Activated naive CD4-positive, alpha-beta T cell treated with anti-CD3 and anti-CD28 coated beads, Interleukin-2, amount 50 U/mL, for 72 hours (primary cell): ENCODE data around the gene NINJ2. TPM values are rescaled to one million over a fixed set of nuclear protein-coding genes. Genes with fewer than 3 reads are reported as not detected.

ENCODE experiments used
- ATAC-seq, 2 donors: fragments of 150-1000 bp; cut with Tn5 transposase; 2 replicates each; pipeline ENCODE4 v1.10.0; 2021; ENCODE audit warnings: mild to moderate bottlenecking in 2 of 2, moderate library complexity in 2 of 2
- DNase-seq, 2 donors: peaks; one replicate each; pipeline ENCODE4 v3.0.0; 2021 to 2022; ENCODE audit warnings: low spot score in 2 of 2
- H3K27ac Mint-ChIP-seq, 2 donors: one replicate each; pipeline ENCODE4 v1.8.0; 2022; ENCODE audit warnings: mild to moderate bottlenecking in 2 of 2, mixed read lengths in 2 of 2
- H3K36me3 Mint-ChIP-seq, 2 donors: one replicate each; pipeline ENCODE4 v1.8.0; 2022; ENCODE audit warnings: mixed read lengths in 2 of 2
- H3K9me3 Mint-ChIP-seq, 2 donors: one replicate each; pipeline ENCODE4 v1.8.0; 2022; ENCODE audit warnings: mixed read lengths in 2 of 2
- total RNA-seq, 2 donors: library from RNA; stranded (reverse); gene quantifications; one replicate each; pipeline ENCODE4 v1.2.3, GENCODE V29; 2022

The NINJ2 gene
- total RNA-seq, 2 donors from 2014 or later = 1.4 to 6.1 TPM

DNA sequence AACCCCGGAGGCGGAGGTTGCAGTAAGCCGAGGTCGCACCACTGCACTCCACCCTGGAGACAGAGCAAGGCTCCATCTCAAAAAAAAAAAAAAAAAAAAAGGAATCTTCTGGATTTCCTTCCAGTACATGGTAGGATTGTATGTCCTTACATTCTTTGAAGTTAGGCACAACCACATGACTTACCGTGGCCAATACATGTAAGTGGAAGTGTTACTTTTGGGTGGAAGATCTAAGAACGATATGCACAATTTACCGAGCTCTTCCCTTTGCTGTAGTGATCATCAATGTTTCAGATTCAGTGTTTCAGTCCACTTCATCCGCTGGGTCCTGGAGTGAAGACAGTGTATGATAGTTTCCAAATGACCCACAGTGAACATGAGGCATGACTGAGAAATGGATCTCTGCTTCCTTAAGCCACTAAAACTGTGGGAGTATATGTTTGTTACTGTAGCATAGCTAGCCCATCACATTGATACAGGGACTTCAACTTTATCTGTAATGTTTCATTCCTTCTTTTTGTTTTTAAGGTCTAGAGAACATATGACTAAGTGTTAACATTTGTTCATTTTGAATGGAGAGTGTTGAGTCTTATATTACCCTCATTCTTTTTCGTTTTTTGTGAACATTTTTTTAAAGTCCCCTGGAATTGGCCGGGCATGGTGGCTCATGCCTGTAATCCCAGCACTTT, 18.5 kb upstream of the NINJ2 start:
- H3K9me3 Mint-ChIP-seq = no peaks in the 10 kb centered on the region
- peak; percentile 30 to 45 for ATAC-seq
- no peak overlapping the region for H3K27ac Mint-ChIP-seq
- DNase-seq = no peak
- no peaks in the 10 kb centered on the region for H3K36me3 Mint-ChIP-seq

DNA sequence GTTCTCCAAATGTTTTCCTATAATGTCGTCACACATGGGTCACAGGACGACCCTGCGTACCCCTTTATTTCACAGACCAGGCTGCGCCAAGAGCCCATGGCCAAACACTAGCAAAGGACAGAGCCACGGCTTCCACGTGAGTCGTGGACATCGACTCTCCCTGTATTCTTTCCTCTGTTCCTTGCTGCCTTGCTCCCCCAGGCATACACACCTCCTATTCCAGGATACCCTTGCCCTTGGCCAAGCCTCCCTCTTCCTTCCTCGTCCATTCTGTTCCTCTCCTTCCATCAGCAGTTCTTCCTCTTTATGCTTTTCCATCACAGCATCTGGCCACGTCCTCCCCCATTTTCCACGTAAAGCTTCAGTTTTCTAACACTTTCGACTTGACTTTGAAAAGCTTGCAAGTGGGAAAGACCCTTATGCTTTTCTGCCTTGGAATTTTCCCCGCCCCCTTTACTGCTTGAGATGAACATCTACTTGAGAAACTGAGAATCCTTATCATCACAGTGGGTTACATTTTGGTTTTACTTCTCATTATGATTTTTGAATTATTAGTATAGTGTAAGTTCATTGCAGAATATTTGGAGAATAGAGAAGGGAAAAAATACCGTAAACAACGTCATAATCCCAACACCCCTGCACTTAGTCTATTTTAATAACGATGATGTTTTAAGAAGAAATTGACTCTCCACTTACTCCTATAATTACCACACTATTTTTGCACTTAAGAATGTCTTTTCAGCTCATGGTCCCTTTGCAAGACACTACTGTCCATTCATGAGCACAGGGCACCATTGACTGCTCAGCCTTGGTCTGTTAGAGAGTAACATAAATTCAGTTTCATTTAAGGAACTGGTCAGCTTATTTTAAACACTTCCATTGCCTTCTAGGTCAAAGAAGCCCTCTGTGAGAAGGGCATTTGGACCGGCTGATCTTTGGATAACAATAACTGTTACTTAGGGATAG, 15.8 kb upstream of the NINJ2 start:
- DNase-seq (no peak), ATAC-seq (no peak)
- Mint-ChIP-seq H3K27ac (no peak overlapping the region), H3K9me3 (no peaks in the 10 kb centered on the region), H3K36me3 (no peaks in the 10 kb centered on the region)

DNA sequence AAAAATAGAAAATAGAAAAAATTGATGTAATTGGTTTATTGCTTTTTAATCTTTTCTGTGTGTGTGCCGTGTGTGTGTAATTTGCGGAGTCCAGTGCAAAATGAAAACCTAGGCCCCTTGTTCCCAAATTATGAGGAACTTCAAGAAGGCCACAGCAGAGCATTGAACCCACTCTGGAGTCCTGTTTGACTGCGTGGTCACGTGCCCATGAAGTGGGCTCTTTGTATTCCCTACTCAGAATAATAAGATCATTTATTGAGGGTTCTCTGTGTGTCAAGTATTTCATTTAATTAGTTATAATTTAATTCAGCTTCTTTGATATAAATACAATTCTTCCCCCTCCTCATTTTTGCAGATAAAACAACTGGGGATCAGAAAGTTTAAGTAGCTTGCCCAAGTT, 12.3 kb upstream of the NINJ2 start:
- DNase-seq (no peak), ATAC-seq (no peak)
- Mint-ChIP-seq H3K36me3 (no peaks in the 10 kb centered on the region), H3K27ac (no peak overlapping the region), H3K9me3 (no peaks in the 10 kb centered on the region)

DNA sequence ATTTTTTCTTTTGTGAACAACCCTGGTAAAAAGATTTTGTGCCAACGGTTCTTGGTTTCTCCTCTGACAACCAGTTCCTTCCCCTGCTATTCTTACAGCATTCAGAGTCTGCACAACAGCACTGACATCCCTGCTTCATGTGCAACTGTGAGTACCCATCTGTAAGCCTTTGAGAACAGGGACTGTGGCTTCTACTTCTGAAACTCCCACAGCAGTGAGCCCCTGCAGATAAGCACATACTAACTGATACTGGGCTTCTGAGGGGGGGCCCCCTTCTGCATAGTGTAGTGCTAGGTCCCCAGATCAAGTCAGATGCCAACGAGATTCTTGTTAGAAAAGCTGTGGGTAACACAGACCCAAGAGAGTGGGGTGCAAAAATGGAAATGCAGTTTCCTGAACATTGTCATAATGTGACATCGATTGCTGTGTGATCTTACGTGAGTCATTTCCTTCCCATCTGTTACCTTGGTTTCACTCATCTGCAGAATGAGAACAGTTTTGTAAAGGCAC, 11.1 kb upstream of the NINJ2 start:
- H3K27ac Mint-ChIP-seq = peak overlapping the region in 1 of 2 donors; percentile 67
- DNase-seq (peak; percentile 70 to 86), ATAC-seq (peak; percentile 98)
- H3K36me3 Mint-ChIP-seq = no peaks in the 10 kb centered on the region
- H3K9me3 Mint-ChIP-seq = no peaks in the 10 kb centered on the region

DNA sequence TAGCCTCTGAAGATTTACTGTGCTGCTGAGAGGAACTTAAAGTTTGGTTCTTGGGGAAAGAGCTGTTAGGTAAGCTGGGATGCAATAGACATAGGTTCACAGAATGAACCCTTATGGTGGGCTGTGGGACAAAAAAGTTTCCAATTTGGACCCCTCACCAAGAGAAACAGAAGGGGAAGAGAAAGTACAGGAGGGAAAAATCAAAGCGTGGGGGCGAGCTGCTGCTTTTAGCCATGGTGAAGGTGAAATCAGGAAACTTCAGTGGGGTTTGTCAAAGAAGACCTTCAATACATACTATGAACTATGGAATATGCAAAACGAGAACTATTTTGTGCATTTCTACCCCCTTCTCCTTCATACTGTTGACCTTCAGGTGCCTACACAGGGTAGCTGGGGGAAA, 10.6 kb upstream of the NINJ2 start:
- no peaks in the 10 kb centered on the region for H3K9me3 Mint-ChIP-seq
- ATAC-seq (no peak), DNase-seq (no peak)
- H3K27ac Mint-ChIP-seq = peak overlapping the region; percentile 67 to 85
- no peaks in the 10 kb centered on the region for H3K36me3 Mint-ChIP-seq

DNA sequence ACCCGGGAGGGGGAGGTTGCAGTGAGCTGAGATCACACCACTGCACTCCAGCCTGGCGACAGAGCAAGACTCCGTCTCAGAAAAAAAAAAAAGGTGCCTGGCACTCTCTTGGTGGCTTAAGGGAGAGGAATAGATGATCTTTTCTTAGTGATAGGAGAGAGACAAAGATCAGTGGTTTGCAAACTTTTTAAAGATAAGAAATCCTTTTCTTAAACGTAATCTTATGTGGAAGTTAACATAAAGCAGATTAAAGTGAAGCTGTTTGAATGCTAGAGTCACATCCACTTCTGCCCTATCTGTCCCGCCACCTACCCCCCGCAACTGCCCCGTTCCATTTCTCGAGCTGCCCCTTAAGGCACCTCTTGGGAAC, 6.3 kb upstream of the NINJ2 start:
- ATAC-seq (no peak), DNase-seq (no peak)
- Mint-ChIP-seq H3K36me3 (no peaks in the 10 kb centered on the region), H3K27ac (peak overlapping the region; percentile 80 to 91), H3K9me3 (no peaks in the 10 kb centered on the region)

DNA sequence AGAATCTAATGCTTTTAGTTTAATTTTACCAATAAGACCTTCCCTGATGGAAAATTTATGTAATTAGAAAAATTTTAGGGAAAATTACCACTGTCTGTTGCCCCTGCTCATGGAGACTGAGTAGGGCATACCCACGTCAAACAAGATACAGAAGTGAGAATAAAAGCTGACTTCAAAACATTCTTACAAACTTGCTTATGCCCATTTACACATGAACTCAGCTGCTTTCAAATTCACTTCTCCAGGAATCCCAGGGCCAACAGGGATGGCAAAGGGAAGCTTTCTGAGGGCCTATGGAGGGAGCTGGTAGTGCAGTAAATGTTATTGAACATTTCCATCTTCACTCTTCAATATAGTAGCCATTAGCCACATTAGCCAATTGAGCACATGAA, 4.8 kb upstream of the NINJ2 start:
- DNase-seq (no peak), ATAC-seq (no peak)
- no peak overlapping the region for H3K27ac Mint-ChIP-seq
- no peaks in the 10 kb centered on the region for H3K9me3 Mint-ChIP-seq
- no peaks in the 10 kb centered on the region for H3K36me3 Mint-ChIP-seq

DNA sequence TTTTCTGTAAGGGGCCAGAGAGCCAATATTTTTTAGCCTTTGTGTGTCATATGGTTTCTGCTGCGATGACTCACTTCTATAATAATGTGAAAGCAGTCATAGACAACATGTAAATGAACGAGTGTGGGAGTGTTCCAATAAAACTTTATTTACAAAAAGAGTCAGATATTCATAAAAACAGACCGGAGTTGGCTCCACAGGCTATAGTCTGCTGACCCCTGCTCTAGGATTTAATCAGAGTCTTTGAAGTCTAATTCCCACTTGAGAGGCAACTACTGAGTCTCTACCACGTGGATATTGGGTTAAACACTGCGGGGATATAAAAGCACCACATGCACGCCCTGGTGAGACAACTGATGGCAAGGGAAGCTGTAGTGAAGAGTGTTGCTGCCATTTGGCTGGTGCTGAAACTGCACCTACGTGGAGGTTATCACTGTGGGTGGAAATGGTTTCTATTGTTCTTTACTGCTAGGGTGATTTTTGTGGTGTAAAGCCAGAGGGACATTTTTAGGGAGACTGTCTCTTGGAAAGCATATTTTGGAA, 3.6 kb upstream of the NINJ2 start:
- H3K36me3 Mint-ChIP-seq = no peaks in the 10 kb centered on the region
- peak in 1 of 2 donors; percentile 44 for DNase-seq
- ATAC-seq = peak; percentile 28 to 61
- no peaks in the 10 kb centered on the region for H3K9me3 Mint-ChIP-seq
- H3K27ac Mint-ChIP-seq = peak overlapping the region; percentile 86 to 89

DNA sequence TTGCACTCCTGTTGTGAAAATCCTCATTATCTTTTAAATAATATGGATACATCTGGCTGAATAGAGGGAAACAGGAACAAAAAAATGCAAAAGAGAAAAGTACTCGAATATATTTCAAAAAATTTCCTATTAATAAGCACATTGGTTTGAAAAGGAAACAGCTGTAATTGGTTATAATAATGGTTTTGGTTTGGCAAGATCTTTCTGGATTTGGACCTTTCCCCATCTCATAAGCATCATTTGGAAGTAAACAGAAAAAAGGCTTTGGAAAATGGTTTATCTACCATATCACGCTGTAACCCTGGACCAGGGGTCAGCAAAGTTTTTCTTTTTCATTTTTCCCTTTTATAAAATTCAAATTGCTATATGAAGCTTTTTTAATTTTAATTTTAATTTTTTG, 2.8 kb upstream of the NINJ2 start:
- DNase-seq = no peak
- peak overlapping the region in 1 of 2 donors; percentile 86 for H3K27ac Mint-ChIP-seq
- no peaks in the 10 kb centered on the region for H3K9me3 Mint-ChIP-seq
- no peaks in the 10 kb centered on the region for H3K36me3 Mint-ChIP-seq
- no peak for ATAC-seq

DNA sequence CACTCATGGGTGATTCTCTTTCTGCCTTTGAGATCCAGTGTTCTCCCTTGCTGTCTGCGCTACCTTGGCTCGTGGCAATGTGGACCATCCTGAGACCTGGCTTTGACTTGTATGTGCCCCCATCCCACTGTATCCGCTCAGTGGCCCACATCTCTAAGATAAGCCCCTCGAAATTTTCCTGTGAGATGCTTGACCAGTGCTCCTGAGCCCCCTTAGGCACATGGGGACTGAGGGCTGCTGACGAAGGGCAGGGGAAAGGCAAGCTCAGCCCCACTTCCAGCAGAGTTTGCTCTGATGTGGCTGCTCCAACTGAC, 1.5 kb upstream of the NINJ2 start:
- no peaks in the 10 kb centered on the region for H3K36me3 Mint-ChIP-seq
- no peak overlapping the region for H3K27ac Mint-ChIP-seq
- no peaks in the 10 kb centered on the region for H3K9me3 Mint-ChIP-seq
- DNase-seq (no peak), ATAC-seq (no peak)

DNA sequence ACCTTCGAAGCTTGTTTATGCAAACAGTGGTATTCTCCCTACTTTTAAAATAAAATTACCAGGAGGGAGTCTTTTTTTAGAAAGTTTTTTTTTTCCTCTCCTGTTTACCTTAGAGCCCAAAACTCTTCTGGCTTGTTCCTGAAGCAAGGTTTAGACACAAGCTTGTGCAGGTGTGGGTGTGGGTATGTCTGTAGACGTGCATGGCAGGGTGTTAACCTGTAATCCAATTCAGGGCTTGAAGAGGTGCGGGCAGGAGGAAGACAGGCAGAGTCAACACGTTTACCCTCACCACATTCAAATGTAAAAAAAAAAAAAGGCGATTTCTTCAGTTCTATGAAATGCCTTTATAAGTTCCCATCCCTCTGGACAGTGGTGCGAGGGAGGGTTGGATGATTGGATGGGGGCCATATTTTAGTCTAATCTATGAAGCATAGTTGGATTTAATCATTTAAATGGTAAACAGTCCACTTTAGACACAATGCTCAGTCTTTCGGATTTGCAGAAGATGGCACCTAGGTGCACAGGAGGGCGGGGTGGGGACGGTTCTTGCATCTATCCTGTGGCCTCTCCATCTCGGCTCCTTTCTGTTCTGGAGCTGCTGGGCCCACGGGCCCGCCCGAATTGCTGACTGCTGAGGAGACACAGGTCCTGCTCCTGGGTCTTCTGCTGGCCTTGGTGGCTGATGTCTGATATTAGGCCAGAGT, 982 bp upstream of the NINJ2 start:
- Mint-ChIP-seq H3K27ac (no peak overlapping the region), H3K9me3 (no peaks in the 10 kb centered on the region), H3K36me3 (no peaks in the 10 kb centered on the region)
- DNase-seq (no peak), ATAC-seq (no peak)

DNA sequence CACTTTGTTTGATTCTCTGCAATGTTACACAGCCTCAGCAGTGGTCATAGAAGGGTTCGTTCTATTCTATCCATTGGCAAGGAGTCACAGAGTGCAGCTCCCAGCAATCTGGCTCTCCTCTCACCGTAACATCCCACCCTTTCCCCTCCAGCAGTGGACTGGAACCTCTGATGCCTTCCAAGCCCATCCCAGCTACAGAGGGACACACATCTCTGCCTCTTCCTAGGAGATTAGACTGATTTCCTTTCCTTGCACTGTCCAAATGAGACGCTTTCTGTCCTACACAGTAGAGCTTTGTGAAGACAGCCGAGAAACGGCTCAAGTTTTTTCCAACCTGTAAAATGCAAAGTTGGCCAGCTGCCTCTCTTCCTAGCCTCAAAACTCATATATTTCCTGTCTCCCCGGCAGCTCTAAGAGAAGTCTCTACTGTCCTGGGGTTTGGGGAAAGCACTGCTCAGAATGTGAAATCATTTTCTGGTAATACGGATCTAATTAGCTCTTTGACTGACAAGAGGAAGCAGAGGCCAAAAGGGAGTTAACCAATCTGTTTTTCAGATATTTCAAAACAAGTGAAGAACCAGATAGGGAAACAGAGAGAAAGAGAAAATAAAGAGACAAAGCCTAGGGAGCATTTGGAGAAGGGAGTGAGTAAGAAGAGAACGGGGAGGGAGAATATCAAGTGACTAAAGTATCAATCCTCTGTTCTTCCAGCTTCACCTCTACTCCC, 516 bp downstream of the NINJ2 start:
- Mint-ChIP-seq H3K9me3 (no peaks in the 10 kb centered on the region), H3K27ac (peak overlapping the region; percentile 13 to 45), H3K36me3 (no peaks in the 10 kb centered on the region)
- no peak for DNase-seq
- peak in 1 of 2 donors; percentile 25 for ATAC-seq

DNA sequence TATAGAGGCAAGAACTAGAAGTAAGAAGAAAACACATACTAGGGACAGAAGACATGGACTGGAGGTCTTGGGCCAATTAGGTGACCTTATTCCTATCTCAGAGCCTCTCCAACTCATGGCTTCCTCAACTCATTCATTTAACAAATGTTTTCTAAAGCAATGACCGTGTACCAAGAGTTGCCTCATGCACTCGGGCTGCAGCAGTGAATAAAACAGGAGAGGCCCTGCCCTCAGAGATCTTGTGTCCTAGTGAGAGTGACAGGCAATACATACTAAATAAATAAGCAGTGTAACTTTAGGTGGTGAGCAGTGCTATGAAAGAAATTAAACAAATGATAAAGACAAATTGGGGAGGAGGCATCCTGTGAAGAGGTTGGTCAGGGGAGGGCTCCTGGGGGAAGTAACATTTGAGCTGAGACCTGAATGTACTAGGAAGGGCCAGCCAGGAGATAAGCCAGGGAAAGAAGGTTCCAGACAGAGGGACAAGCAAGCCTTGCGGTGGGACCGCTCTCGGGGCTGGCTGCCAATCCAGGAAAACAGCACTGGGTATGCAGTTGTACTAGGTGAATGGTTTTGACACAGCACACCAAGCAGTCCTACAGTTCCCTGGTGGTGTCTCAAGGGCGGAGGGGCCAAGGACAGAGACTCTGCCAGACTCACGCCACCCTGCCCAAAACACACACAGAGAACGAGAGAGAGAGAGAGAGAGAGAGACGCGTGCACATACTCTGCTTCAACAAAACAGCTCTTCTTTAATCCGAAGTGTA, 1.3 kb downstream of the NINJ2 start:
- DNase-seq = no peak
- Mint-ChIP-seq H3K27ac (no peak overlapping the region), H3K36me3 (no peaks in the 10 kb centered on the region), H3K9me3 (no peaks in the 10 kb centered on the region)
- no peak for ATAC-seq

DNA sequence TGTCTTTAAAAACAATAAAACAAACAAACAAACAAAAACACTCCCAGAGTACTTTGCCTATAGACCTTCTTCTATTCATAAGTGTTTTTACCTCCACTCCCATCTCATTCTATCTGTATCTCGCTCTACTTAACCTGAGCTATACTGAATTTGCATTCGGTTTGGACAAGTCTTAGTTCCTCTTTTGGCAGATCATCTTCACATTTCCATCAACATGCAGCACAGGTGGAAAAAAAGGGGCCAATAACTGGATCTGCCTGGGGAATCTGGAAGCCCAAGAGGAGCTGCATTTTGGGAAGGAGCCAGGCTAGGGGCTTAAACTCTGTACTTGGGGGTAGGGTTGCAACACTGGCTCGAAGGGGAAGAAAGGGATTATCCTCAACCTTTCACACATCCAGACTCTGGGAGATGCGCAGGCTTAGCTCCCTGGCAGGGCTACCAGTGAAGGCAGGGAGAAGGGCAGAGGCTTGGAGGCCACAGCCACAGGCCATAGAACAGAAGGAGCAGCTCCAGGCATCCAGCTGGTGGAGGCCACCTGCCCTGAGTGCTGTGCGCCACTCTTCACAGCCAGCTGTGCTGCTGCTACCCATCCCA, 4.1 kb downstream of the NINJ2 start:
- no peaks in the 10 kb centered on the region for H3K36me3 Mint-ChIP-seq
- no peaks in the 10 kb centered on the region for H3K9me3 Mint-ChIP-seq
- DNase-seq = no peak
- H3K27ac Mint-ChIP-seq = no peak overlapping the region
- no peak for ATAC-seq

DNA sequence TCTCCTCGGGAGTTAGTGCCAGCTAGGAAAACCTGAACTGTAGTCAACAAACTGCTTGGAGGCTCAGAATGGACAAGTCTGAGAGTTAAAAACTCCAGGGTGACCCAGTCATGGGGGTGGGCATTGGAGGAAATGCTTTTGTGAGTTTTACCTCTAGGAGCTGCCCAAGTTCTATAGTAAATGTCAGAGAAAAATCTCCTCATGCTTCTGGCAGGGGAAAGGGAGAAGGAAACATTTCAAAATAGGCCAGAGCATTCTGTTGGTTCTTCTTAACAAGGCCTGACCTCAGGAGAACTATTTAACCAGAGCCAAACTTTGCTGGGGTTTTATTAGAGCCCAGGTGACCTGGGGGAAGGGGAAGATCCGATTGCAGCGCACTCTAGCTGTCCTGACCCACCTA, 12.3 kb downstream of the NINJ2 start:
- no peak overlapping the region for H3K27ac Mint-ChIP-seq
- H3K36me3 Mint-ChIP-seq = no peaks in the 10 kb centered on the region
- DNase-seq (no peak), ATAC-seq (no peak)
- H3K9me3 Mint-ChIP-seq = no peaks in the 10 kb centered on the region
